A549 (cell line): ENCODE results near the gene RHOC. TPM values are rescaled to one million over a fixed set of nuclear protein-coding genes. Genes with fewer than 3 reads are reported as not detected.

Experiments
- ATAC-seq, 2 experiments: fragments of 200-7000 bp in 1 of 2; fragments of >200 bp in 1 of 2; cut with Nextera tagmentation in 1 of 2; cut with Tn5 transposase in 1 of 2; 3 replicates each; pipeline versions ENCODE4 v1.8.0 to v1.9.1; 2018 to 2020; ENCODE audit warnings: mild to moderate bottlenecking in 1 of 2, moderate library complexity in 1 of 2
- CTCF ChIA-PET: fragments of 300-600 bp; sonication (Branson Sonifier 250); formaldehyde crosslinking; extraction: SDS; loops from one replicate; lab custom pipeline; 2021; ENCODE audit warnings: antibody characterized with exemption, inconsistent platforms; lab: Yijun Ruan, JAX
- POLR2A ChIA-PET: fragments of 350-600 bp; formaldehyde crosslinking; extraction: SDS; loops from one replicate; lab custom pipeline; 2021; ENCODE audit warnings: antibody characterized with exemption, inconsistent platforms; lab: Yijun Ruan, JAX
- DNase-seq, 2 experiments: peaks; one replicate each; pipeline versions ENCODE4 v3.0.0 to v3.0.0-alpha.2; 2011 to 2016; ENCODE audit warnings: low read depth in 1 of 2, low spot score in 1 of 2
- FAIRE-seq: peaks from 2 replicates; lab custom pipeline; 2011; peaks lifted over from hg19 to GRCh38; lab: Jason Lieb, UNC
- H3K27ac ChIP-seq, 2 experiments: fragments of >200 bp; sonication (Bioruptor Twin); formaldehyde crosslinking; 3 replicates each; pipeline ENCODE4 v1.5.1; 2016 to 2017
- H3K4me1 ChIP-seq: fragments of >200 bp; sonication (Bioruptor Twin); formaldehyde crosslinking; 3 replicates; pipeline ENCODE4 v1.6.1; 2016
- H3K4me2 ChIP-seq: fragments of >200 bp; sonication (Bioruptor Twin); formaldehyde crosslinking; 3 replicates; pipeline ENCODE4 v1.6.1; 2016
- H3K4me3 ChIP-seq: fragments of >200 bp; sonication (Bioruptor Twin); formaldehyde crosslinking; 3 replicates; pipeline ENCODE4 v1.5.1; 2016
- H3K9me3 ChIP-seq: fragments of >200 bp; sonication (Bioruptor Twin); formaldehyde crosslinking; 3 replicates; pipeline ENCODE4 v1.6.1; 2016
- CBX2 ChIP-seq: fragments of 200-600 bp; sonication (generic); IDR thresholded peaks from 2 replicates; pipeline ENCODE4 v1.6.1; 2016; ENCODE audit warnings: low read depth, mild to moderate bottlenecking, borderline replicate concordance
- CEBPB ChIP-seq, 2 experiments: fragments of >200 bp in 1 of 2; sonication (Bioruptor Twin) in 1 of 2; formaldehyde crosslinking in 1 of 2; IDR thresholded peaks; 2 replicates each; pipeline ENCODE4 v1.6.1; 2012 to 2016
- CHD2 ChIP-seq: fragments of 150-350 bp; IDR thresholded peaks from 2 replicates; pipeline ENCODE4 v1.6.1; 2014; ENCODE audit warnings: low read length; ENCODE audit not compliant: partially characterized antibody
- ELK1 ChIP-seq: fragments of 150-350 bp; IDR thresholded peaks from 2 replicates; pipeline ENCODE4 v1.6.1; 2014; ENCODE audit warnings: low read depth, mild to moderate bottlenecking, low read length
- ESRRA ChIP-seq: fragments of 150-350 bp; IDR thresholded peaks from 2 replicates; pipeline ENCODE4 v1.6.1; 2014; ENCODE audit warnings: mild to moderate bottlenecking, low read length, borderline replicate concordance
- FOSL2 ChIP-seq, 2 experiments: fragments of 450-650 bp in 1 of 2; fragments of >200 bp in 1 of 2; sonication (Bioruptor Twin) in 1 of 2; formaldehyde crosslinking; IDR thresholded peaks; 2 replicates each; pipeline versions ENCODE4 v1.5.0 to v1.6.1; 2016 to 2020; ENCODE audit warnings: mild to moderate bottlenecking in 1 of 2, moderate library complexity in 1 of 2
- GATA3 ChIP-seq: IDR thresholded peaks from 2 replicates; pipeline ENCODE4 v1.6.1; 2012; ENCODE audit warnings: borderline replicate concordance
- HEYL ChIP-seq: fragments of 250-450 bp; sonication (Bioruptor Pico); IDR thresholded peaks from 2 replicates; pipeline ENCODE4 v1.8.0; 2021; ENCODE audit warnings: mild to moderate bottlenecking, moderate library complexity
- KDM5A ChIP-seq: fragments of 200-600 bp; sonication (generic); IDR thresholded peaks from 2 replicates; pipeline ENCODE4 v1.6.1; 2016; ENCODE audit warnings: antibody characterized with exemption, mild to moderate bottlenecking
- MAFK ChIP-seq: fragments of 450-650 bp; IDR thresholded peaks from 2 replicates; pipeline ENCODE4 v1.6.1; 2014; ENCODE audit not compliant: partially characterized antibody
- MAX ChIP-seq: IDR thresholded peaks from 2 replicates; pipeline ENCODE4 v1.6.1; 2012
- MAZ ChIP-seq: fragments of 150-350 bp; IDR thresholded peaks from 2 replicates; pipeline ENCODE4 v1.6.1; 2014; ENCODE audit warnings: antibody characterized with exemption, low read depth, low read length, borderline replicate concordance
- MYC ChIP-seq: IDR thresholded peaks from 2 replicates; pipeline ENCODE4 v1.6.1; 2012; ENCODE audit warnings: mild to moderate bottlenecking, inconsistent platforms, low read length, improper control_type of control experiment, borderline replicate concordance
- PHF8 ChIP-seq: fragments of 200-600 bp; sonication (generic); IDR thresholded peaks from 2 replicates; pipeline ENCODE4 v1.6.1; 2016; ENCODE audit warnings: low read depth, mild to moderate bottlenecking, antibody characterized with exemption, moderate library complexity, borderline replicate concordance
- REST ChIP-seq: fragments of 200-600 bp; sonication (generic); IDR thresholded peaks from 2 replicates; pipeline ENCODE4 v1.6.1; 2016; ENCODE audit warnings: antibody characterized with exemption, mild to moderate bottlenecking, moderate library complexity
- WGBS: methylation state at CpG from one replicate; pipeline ENCODE4 v1.1.6; 2017; ENCODE audit errors: missing lambda C conversion rate; 5-methylcytosine and 5-hydroxymethylcytosine counted together
- polyA plus RNA-seq, 4 experiments: library from polyadenylated mRNA; depleted of rRNA in 3 of 4; stranded (reverse); fragments of >200 nt; fragmentation: RNase III in 1 of 4; extraction: RNeasy Plus Mini Kit Qiagen cat#74134 plus additional on column Dnase treatment in 1 of 4; gene quantifications; 2 replicates in 3 of 4; 3 replicates in 1 of 4; pipeline ENCODE4 v1.2.3, GENCODE V29; 2011 to 2017
- TF ChIP-seq, protein P1 (sequence below): IDR thresholded peaks from 2 replicates; pipeline ENCODE4 v1.6.1; 2012; ENCODE audit warnings: low read depth, borderline replicate concordance
- TF ChIP-seq, protein P2 (sequence below): fragments of 250-450 bp; sonication (Bioruptor Pico); IDR thresholded peaks from 2 replicates; pipeline ENCODE4 v1.5.0; 2020; ENCODE audit warnings: low read depth, mild to moderate bottlenecking, moderate library complexity

Gene RHOC
- polyA plus RNA-seq, 2 of the 4 experiments (the other 2 are of a cell fraction), result 255 to 296 TPM

GRCh38 chr1:112744009-112744578, 37.2 kb upstream of the RHOC start:
- no peak for DNase-seq
- no peak for TF ChIP-seq KDM5A
- TF ChIP-seq MAFK, result no peak
- no peak for TF ChIP-seq CBX2
- no peak for TF ChIP-seq ESRRA
- TF ChIP-seq HEYL (CRISPR knock-in tag), result no peak
- no peak for TF ChIP-seq FOSL2 (IDR thresholded peaks at IDR 0.05)
- no peak for TF ChIP-seq FOSL2 (CRISPR knock-in tag; IDR thresholded peaks at IDR 0.05)
- TF ChIP-seq ELK1, result no peak
- TF ChIP-seq, protein P1, sequence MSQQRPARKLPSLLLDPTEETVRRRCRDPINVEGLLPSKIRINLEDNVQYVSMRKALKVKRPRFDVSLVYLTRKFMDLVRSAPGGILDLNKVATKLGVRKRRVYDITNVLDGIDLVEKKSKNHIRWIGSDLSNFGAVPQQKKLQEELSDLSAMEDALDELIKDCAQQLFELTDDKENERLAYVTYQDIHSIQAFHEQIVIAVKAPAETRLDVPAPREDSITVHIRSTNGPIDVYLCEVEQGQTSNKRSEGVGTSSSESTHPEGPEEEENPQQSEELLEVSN, result no peak
- TF ChIP-seq PHF8, result no peak
- TF ChIP-seq MAZ, result no peak
- no peak for TF ChIP-seq GATA3
- TF ChIP-seq, protein P2, sequence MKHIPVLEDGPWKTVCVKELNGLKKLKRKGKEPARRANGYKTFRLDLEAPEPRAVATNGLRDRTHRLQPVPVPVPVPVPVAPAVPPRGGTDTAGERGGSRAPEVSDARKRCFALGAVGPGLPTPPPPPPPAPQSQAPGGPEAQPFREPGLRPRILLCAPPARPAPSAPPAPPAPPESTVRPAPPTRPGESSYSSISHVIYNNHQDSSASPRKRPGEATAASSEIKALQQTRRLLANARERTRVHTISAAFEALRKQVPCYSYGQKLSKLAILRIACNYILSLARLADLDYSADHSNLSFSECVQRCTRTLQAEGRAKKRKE (CRISPR knock-in tag), result no peak
- TF ChIP-seq MYC, result no peak
- TF ChIP-seq CEBPB (IDR thresholded peaks at IDR 0.05), result no peak
- no peak for TF ChIP-seq MAX
- H3K27ac ChIP-seq, result no peak overlapping the region
- no peak for FAIRE-seq
- WGBS, result 40% methylated on average over 9 of the region's 58 CpGs
- H3K4me3 ChIP-seq, result no peak overlapping the region
- ChIA-PET POLR2A (no interaction called here), CTCF (interaction anchor here (0.7 to 2.9 kb wide), 7 partner anchors 10 to 329 kb away, joined by 3 to 9 read pairs (median 4); partner anchors contain the start of genes LRIG2 and PPM1J)
- no peaks in the 10 kb centered on the region for H3K4me1 ChIP-seq
- no peak overlapping the region for H3K4me2 ChIP-seq
- no peak for ATAC-seq
- H3K9me3 ChIP-seq, result no peaks in the 10 kb centered on the region

DNA sequence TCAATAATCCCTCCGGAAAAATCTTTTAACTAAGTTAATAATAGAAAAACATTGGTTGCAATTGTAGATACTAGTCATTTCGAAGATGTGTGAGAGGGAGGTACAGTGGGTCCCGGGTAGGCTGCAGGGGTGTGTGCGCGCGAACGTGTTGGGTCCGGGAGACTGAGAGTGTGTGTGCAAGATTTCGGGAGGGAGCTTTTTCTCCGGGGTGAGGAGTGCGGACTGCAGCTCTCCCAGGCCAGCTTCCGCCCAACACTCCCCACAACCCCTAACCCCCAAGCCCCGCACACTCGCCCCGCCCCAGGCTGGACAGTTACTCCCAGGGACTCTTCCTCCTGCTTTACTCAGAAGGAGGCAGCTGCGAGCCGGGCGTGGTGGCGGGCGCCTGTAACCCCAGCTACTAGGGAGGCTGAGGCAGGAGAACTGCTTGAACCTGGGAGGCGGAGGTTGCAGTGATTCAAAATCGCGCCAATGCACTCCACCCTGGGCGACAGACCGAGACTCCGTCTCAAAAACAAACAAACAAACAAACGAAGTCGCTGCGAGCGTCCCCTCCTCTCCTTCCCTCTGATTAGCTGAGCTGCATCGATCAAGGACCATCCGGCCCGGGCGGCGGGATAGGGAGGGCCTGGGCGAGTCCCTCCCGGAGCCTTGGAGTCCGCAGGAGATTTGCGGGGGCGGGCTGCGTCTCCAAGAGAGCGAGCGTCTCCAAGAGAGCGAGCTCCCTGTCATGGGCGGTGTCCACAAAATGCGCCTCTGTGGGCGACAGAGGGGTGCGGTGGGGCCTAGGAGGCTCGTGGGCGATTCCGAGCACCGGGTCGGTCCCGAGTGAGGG, 36.5 kb upstream of the RHOC start:
- H3K4me1 ChIP-seq, result no peaks in the 10 kb centered on the region
- DNase-seq, result no peak
- ChIA-PET POLR2A (no interaction called here), CTCF (interaction anchor here (0.6 to 2.9 kb wide), 4 partner anchors 24 to 61 kb away, joined by 3 to 9 read pairs (median 3); partner anchors contain the start of gene PPM1J)
- TF ChIP-seq MAZ (no peak), CHD2 (no peak), ELK1 (no peak), REST (no peak)
- no peak overlapping the region for H3K4me2 ChIP-seq
- H3K9me3 ChIP-seq, result no peaks in the 10 kb centered on the region
- FAIRE-seq, result no peak
- no peak for ATAC-seq
- H3K27ac ChIP-seq, result no peak overlapping the region
- no peak overlapping the region for H3K4me3 ChIP-seq
- WGBS, result 80% methylated on average over 31 of the region's 54 CpGs
